Endothelial cell of umbilical vein (primary cell): ENCODE data around the gene LIN54. TPM values are rescaled to one million over a fixed set of nuclear protein-coding genes. Genes with fewer than 3 reads are reported as not detected.
"Not testable (repeated sequence)": the region's sequence is repeated elsewhere in the genome, so short reads cannot be mapped to it uniquely, and the experiment has no call there.

Experiments used
- BruUV-seq: library from RNA; stranded (reverse); fragments of 400-500 nt; replicated peaks from 2 replicates; lab custom pipeline; 2021; lab: Mats Ljungman, UMichigan
- CTCF ChIA-PET: fragments of 300-600, 350-600 bp; sonication (Branson Sonifier 250); formaldehyde crosslinking; loops from one replicate; lab custom pipeline; 2021; ENCODE audit warnings: antibody characterized with exemption, inconsistent platforms; lab: Charles Lee
- POLR2A ChIA-PET: fragments of 300-600, 350-600 bp; sonication (Branson Sonifier 250); formaldehyde crosslinking; loops from one replicate; lab custom pipeline; 2021; ENCODE audit warnings: antibody characterized with exemption, inconsistent platforms; lab: Charles Lee
- DNase-seq: peaks from one replicate; pipeline ENCODE4 v3.0.0-alpha.2; 2011; ENCODE audit warnings: low read depth, low spot score
- FAIRE-seq: peaks from 2 replicates; lab custom pipeline; 2011; peaks lifted over from hg19 to GRCh38; lab: Jason Lieb, UNC
- H2AFZ ChIP-seq: 2 replicates; pipeline ENCODE4 v1.6.0; 2012; ENCODE audit warnings: low read depth, low read length, control low read depth, inconsistent platforms
- H3K27ac ChIP-seq: 2 replicates; pipeline ENCODE4 v1.5.1; 2011; ENCODE audit warnings: low read depth, mild to moderate bottlenecking, control low read depth, low read length, moderate library complexity; ENCODE audit not compliant: insufficient read depth
- H3K27me3 ChIP-seq, 2 experiments: 2 replicates each; pipeline versions ENCODE4 v1.6.0 to v1.6.1; 2011; ENCODE audit warnings: low read length in 2 of 2, mixed read lengths in 1 of 2; ENCODE audit not compliant: control insufficient read depth in 2 of 2, insufficient read depth in 2 of 2
- H3K36me3 ChIP-seq, 2 experiments: 2 replicates in 1 of 2; 3 replicates in 1 of 2; pipeline ENCODE4 v1.5.1; 2011; ENCODE audit warnings: low read length in 2 of 2, mild to moderate bottlenecking in 1 of 2, moderate library complexity in 1 of 2; ENCODE audit not compliant: control insufficient read depth in 2 of 2, insufficient read depth in 2 of 2; ENCODE audit errors: extremely low read depth in 1 of 2
- H3K4me1 ChIP-seq: 3 replicates; pipeline ENCODE4 v1.5.1; 2011; ENCODE audit warnings: mild to moderate bottlenecking, low read length; ENCODE audit not compliant: control insufficient read depth, insufficient read depth; ENCODE audit errors: extremely low read depth
- H3K4me2 ChIP-seq: 2 replicates; pipeline ENCODE4 v1.6.1; 2011; ENCODE audit warnings: low read length, control low read depth, mixed read lengths; ENCODE audit not compliant: insufficient read depth
- H3K4me3 ChIP-seq, 3 experiments: fragments of 200-600 bp in 1 of 3; sonication (generic), shearing (Covaris generic) in 1 of 3; replicated peaks in 1 of 3; 2 replicates each; pipeline ENCODE4 v1.5.1; 2011 to 2016; ENCODE audit warnings: control low read depth in 3 of 3, low read length in 3 of 3, mild to moderate bottlenecking in 2 of 3, inconsistent platforms in 1 of 3, low read depth in 1 of 3, moderate library complexity in 1 of 3; ENCODE audit not compliant: insufficient read depth in 1 of 3
- H3K79me2 ChIP-seq: 2 replicates; pipeline ENCODE4 v1.6.0; 2012; ENCODE audit warnings: low read length, inconsistent platforms; ENCODE audit not compliant: control insufficient read depth, insufficient read depth
- H3K9ac ChIP-seq: replicated peaks from 2 replicates; pipeline ENCODE3; 2011; ENCODE audit warnings: low read length, control low read depth; ENCODE audit not compliant: insufficient read depth; ENCODE audit errors: extremely low read depth
- H3K9me1 ChIP-seq: replicated peaks from 3 replicates; pipeline ENCODE4 v1.6.0; 2011; ENCODE audit warnings: mild to moderate bottlenecking, low read length; ENCODE audit not compliant: control insufficient read depth, insufficient read depth; ENCODE audit errors: extremely low read depth
- H3K9me3 ChIP-seq: replicated peaks from 2 replicates; pipeline ENCODE4 v1.5.1; 2012; ENCODE audit warnings: low read length, inconsistent platforms; ENCODE audit not compliant: control insufficient read depth, insufficient read depth
- H4K20me1 ChIP-seq: replicated peaks from 2 replicates; pipeline ENCODE3; 2011; ENCODE audit warnings: mild to moderate bottlenecking, low read length; ENCODE audit not compliant: control insufficient read depth, insufficient read depth; ENCODE audit errors: extremely low read depth
- CTCF ChIP-seq, 2 donors: IDR thresholded peaks; 1 replicate in 1 of 2; 2 replicates in 1 of 2; pipeline ENCODE4 v1.5.1; 2011; ENCODE audit warnings: low read length in 2 of 2, mild to moderate bottlenecking in 2 of 2, moderate library complexity in 2 of 2, control low read depth in 1 of 2, inconsistent platforms in 1 of 2, low read depth in 1 of 2; ENCODE audit not compliant: insufficient read depth in 1 of 2; ENCODE audit errors: extremely low read depth in 1 of 2
- POLR2AphosphoS5 ChIP-seq: IDR thresholded peaks from 2 replicates; pipeline ENCODE4 v1.6.1; 2012; ENCODE audit warnings: low read depth, mild to moderate bottlenecking, control low read depth, low read length, moderate library complexity; ENCODE audit not compliant: insufficient read depth
- dilution Hi-C: fragments of 300-500 bp; cut with MboI; formaldehyde crosslinking; loops from one replicate; pipeline ENCODE4 v1.15.0; 2019; ENCODE audit warnings: low sequenced_read_pairs; ENCODE audit not compliant: extremely low pct_ligation_motif_present
- intact Hi-C: fragments of 100-400 bp; cut with micrococcal nuclease; formaldehyde crosslinking; loops from one replicate; pipeline ENCODE4 v1.10.0; 2022
- polyA plus RNA-seq, 4 experiments: library from polyadenylated mRNA; depleted of rRNA in 3 of 4; stranded (reverse) in 3 of 4; unstranded in 1 of 4; fragments of >200 nt; gene quantifications; 2 replicates each; pipeline versions ENCODE4 v1.2.1 to v1.2.3, GENCODE V29; 2011 to 2012; ENCODE audit warnings: missing spikeins in 1 of 4
- total RNA-seq: library from RNA; stranded (reverse); gene quantifications from 2 replicates; pipeline ENCODE4 v1.2.3, GENCODE V29; 2021

The LIN54 gene
- total and polyA plus RNA-seq, 2 donors (not counting 3 experiments of a cell fraction or from before 2014, with no cell fraction given), result 6.2 to 15.7 TPM

- no peaks in the 10 kb centered on the region for H3K79me2 ChIP-seq
- DNase-seq (peak; percentile 40), FAIRE-seq (peak; percentile 35)
- CTCF ChIA-PET, result interaction anchor here (0.6 to 8.4 kb wide), 18 partner anchors 10 to 227 kb away, joined by 3 to 146 read pairs (median 6); partner anchors contain the start of genes COPS4 and COQ2
- H3K36me3 ChIP-seq, result peaks cover 7 to 15% of the 10 kb centered on the region in 2 experiments
- no peak overlapping the region for H3K4me2 ChIP-seq
- no peak overlapping the region for H3K4me3 ChIP-seq
- no TSS peak for BruUV-seq
- TF ChIP-seq POLR2AphosphoS5, result no peak
- TF ChIP-seq CTCF (IDR thresholded peaks at IDR 0.05; ENCODE audit: extremely low read depth in 1 of 2, insufficient read depth in 1 of 2, low read depth in 1 of 2, low read length in 2 of 2), result peak; percentile 11 to 17
- H3K27me3 ChIP-seq, result no peaks in the 10 kb centered on the region
- H3K9ac ChIP-seq, result no peak overlapping the region
- no peaks in the 10 kb centered on the region for H4K20me1 ChIP-seq
- POLR2A ChIA-PET, result interaction anchor here (0.5 kb wide), 1 partner anchor 12 kb away, joined by 3 read pairs; no protein-coding TSS in a partner anchor
- no peak overlapping the region for H3K27ac ChIP-seq
- no peaks in the 10 kb centered on the region for H3K9me1 ChIP-seq
- H3K9me3 ChIP-seq, result no peaks in the 10 kb centered on the region
- no peak overlapping the region for H2AFZ ChIP-seq
- dilution Hi-C loops, result no loop called here
- H3K4me1 ChIP-seq, result no peaks in the 10 kb centered on the region
- intact Hi-C loops, result loop anchor here (1.0 to 10.0 kb wide), 4 partner anchors 198 to 590 kb away; no protein-coding TSS in a partner anchor
These were observed 44.3 kb upstream of the LIN54 start for GRCh38 chr4:83054928-83055327.

GRCh38 chr4:83048781-83049180, 38.2 kb upstream of the LIN54 start:
- H3K9me3 ChIP-seq, dilution Hi-C loops, BruUV-seq, FAIRE-seq, H3K4me1 ChIP-seq, H4K20me1 ChIP-seq, POLR2A ChIA-PET, H3K4me2 ChIP-seq, H3K9me1 ChIP-seq, H3K27me3 ChIP-seq, intact Hi-C loops, H2AFZ ChIP-seq, H3K27ac ChIP-seq, H3K4me3 ChIP-seq, H3K9ac ChIP-seq, DNase-seq: not testable (repeated sequence)
- CTCF ChIA-PET, result interaction anchor here (1.2 to 6.3 kb wide), 4 partner anchors 8 to 233 kb away, joined by 3 to 32 read pairs (median 4); no protein-coding TSS in a partner anchor
- peaks cover 5 to 15% of the 10 kb centered on the region in 2 experiments for H3K36me3 ChIP-seq
- peaks cover 14% of the 10 kb centered on the region for H3K79me2 ChIP-seq
